HG03060 (cell line): ENCODE measurements around the gene TMEM229A.
"Not testable (repeated sequence)": the region's sequence is repeated elsewhere in the genome, so short reads cannot be mapped to it uniquely, and the experiment has no call there.

Experiments used
- ATAC-seq: cut with Tn5 transposase; IDR thresholded peaks from one replicate; pipeline ENCODE4 v1.9.1; 2021; ENCODE audit warnings: low read depth, moderate number of reproducible peaks; ENCODE audit not compliant: unreplicated experiment

Gene TMEM229A

GRCh38 chr7:124033095-124033806, 384 bp upstream of the TMEM229A start:
- no peak for ATAC-seq

DNA sequence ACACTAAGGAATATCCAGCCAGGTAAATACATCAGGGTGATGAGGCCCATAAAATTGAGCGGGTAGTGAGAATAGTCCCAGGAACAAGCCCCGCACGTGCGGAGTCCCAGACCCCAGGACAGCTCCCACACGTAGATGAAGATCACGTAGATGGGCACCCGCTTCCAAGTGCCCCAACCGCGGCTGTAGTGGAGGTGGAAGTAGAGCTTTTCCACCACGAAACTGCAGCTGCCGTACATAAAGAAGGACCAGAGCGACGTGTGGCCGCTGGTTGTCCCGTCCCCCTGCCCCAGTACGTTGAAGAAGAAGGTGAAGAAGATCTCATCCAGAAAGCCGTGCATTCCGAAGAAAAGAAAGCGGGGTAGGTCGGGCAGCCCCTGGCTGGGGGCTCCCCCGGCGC, 948 bp downstream of the TMEM229A start:
- ATAC-seq, result no peak

GRCh38 chr7:124031406-124031805, 1.5 kb downstream of the TMEM229A start:
- no peak for ATAC-seq

DNA sequence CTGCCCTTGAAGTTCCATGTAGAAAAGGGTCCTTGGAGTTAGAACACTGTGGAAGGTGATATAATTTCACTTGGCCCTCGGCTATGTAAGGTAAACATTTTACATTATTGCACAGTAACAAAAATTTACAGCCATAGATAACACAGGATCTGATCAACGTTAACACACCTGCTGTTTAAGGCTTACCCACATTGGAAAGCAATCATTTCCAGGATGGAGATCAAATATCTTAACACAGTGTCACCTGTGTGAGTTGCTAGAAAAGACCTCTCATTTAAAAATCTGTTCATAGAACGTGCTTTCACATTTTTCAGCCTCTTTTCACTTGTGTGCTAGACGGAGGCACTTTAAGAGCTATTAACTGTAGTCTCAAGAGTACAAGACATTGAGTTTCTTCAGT, 1.9 kb downstream of the TMEM229A start:
- no peak for ATAC-seq

DNA sequence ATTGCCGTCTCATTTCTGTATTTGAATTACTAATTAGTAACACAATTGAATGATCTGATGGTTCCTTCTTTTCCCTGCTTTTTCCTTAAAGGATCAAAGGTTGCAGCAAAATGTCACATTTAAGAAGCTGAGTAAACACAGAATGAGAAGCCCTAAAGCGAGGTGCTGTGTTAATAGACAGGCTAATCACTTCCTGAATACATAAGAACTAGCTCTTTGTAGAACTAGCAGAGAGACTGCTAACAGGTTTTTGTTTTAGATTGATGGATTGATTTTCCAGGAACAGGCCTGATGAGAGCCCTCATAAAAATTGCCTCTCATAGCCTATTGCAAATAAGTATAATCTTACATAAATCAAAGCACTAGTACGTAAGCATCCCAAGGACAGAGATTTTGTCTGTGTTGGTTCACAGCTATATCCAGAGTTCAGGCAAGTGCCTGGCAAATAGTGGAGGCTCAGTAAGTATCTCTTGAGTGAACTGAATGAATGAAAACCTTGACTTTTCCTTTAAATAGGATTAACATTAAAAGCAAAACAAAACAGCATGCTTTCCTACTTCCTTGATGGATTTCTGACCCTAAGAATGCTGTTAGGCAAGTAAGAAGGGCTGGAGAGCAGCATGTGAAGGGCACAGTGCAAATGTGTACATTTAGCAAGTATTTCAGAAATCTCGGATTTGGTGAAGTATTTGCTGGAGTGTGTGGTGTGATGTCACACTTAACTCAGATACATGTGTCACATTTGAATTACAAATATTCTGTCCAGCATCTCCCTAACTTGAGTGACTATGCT, 3.3 kb downstream of the TMEM229A start:
- ATAC-seq, result no peak

GRCh38 chr7:124027236-124027635, 5.6 kb downstream of the TMEM229A start:
- no peak for ATAC-seq

GRCh38 chr7:124024329-124024728, 8.5 kb downstream of the TMEM229A start:
- not testable (repeated sequence) for ATAC-seq

- ATAC-seq, result no peak
Observed at GRCh38 chr7:124022551-124022950, 10.3 kb downstream of the TMEM229A start.

DNA sequence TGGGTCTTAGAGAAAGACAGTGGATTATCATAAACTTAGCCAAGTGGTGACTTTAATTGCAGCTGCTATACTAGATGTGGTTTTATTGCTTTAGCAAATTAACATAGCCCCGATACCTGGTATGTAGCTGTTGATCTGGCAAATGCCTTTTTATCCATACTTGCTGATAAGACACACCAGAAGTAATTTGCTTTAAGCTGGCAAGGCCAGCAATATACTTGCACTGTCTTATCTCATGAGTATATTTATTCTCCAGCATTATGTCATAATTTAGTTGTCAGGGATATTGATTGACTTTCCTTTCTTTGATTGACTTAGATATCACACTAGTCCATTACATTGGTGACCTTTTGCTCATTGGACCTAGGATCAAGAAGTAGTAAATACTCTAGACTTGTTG, 12.8 kb downstream of the TMEM229A start:
- no peak for ATAC-seq

DNA sequence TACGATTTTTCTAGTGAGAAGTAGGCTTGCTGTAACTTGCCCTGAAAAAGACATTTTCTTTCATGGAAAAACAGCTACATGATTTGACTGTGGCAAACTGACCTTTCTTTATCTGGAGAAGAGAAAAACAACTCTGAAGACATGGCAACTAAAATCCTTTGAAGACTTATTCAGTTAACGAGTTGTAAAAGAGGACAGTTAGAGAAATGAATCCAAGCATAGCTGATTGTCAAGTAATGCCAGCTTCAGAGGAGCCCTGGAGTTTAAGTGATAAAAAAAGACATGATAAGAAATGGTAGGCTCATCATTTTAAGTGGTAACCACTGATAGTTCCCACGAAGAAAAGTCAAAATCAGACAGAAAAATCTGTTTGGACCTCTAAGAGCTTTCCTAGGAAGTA, 19.6 kb downstream of the TMEM229A start:
- ATAC-seq, result no peak

DNA sequence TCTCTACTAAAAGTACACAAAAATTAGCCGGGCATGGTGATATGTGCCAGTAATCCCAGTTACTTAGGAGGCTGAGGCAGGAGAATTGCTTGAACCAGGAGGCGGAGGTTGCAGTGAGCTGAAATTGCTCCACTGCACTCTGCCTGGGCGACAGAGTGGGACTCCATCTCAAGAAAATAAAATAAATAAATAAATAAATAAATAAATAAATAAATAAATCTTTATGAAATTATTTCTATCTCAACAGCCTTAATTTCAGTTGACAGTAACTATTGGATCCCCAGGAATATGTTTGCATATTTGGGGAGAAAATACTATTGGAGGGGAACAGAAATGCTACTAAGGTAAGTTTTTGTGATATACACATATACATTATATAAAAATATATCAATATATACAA, 20.0 kb downstream of the TMEM229A start:
- ATAC-seq, result no peak

DNA sequence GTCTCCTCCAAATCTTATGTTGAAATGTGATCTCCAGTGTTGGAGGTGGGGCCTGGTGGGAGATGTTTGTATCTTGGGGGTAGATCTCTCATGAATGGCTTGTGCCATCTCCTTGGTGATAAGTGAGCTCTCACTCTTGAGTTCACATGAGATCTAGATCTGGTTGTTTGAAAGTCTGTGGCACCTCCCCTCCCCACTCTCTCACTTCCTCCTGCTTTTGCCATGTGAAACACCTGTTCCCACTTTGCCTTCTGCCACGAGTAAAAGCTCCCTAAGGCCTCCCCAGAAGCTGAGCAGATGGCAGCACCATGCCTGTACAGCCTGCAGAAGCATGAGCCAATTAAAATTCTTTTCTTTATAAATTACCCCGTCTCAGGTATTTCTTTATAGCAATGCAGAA, 23.5 kb downstream of the TMEM229A start:
- ATAC-seq, result no peak

- not testable (repeated sequence) for ATAC-seq
Observed at GRCh38 chr7:124008296-124008695, 24.6 kb downstream of the TMEM229A start.

GRCh38 chr7:123999703-124000102, 33.2 kb downstream of the TMEM229A start:
- ATAC-seq, result no peak

DNA sequence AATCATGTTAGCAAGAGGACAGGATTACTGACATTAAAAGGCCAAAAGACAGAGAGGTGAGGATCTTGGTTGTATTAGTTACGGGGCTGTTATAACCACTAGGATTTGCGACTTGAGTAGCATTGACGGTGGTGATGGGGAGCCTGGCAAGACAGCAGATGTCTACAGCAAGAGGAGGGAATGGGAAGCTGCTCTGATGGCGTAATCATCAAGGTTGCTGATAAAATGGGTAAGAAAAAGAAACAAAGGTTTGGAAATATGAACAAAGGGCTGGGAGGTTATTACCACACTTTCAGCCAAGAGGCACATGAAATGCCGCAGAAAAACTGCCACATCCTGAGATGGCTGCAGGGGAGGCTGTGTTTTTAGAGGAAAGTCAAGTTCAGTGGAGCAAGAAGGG, 33.9 kb downstream of the TMEM229A start:
- ATAC-seq, result no peak

DNA sequence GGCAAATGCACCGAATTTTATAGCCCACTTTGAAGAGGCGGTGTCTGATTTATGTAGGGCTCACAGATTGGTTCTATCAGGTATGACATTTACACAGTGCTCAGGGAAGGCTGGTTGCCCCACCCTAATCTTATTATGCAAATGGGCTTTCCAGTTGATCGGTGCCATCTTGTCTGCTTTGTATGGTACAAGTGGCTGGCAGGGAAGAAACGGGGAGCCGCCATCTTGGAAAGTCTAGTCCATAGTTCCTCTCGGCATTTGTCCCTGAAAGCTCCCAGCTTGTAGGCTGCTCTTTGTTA, 36.6 kb downstream of the TMEM229A start:
- ATAC-seq, result no peak

- ATAC-seq, result no peak
Observed at GRCh38 chr7:123995617-123996326, 37.1 kb downstream of the TMEM229A start.

DNA sequence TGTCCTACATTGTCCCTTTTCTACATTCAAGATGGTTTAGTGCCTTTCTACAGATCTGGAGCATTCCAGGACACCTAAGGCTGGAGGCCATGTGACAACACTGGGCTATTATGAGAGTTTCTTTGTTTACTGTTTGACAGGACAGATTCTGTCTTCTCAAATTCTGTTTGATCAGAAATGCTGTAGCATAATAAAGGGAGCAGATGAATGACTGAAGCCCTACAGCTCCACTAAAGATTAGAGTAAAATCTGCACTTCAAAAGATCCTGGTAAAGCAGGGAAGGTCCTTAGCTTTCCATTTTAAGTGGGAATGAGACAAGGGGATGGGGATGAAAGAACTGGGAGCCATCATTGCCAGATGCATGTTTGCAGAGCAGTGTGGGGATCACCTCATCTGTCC, 38.4 kb downstream of the TMEM229A start:
- ATAC-seq, result no peak

DNA sequence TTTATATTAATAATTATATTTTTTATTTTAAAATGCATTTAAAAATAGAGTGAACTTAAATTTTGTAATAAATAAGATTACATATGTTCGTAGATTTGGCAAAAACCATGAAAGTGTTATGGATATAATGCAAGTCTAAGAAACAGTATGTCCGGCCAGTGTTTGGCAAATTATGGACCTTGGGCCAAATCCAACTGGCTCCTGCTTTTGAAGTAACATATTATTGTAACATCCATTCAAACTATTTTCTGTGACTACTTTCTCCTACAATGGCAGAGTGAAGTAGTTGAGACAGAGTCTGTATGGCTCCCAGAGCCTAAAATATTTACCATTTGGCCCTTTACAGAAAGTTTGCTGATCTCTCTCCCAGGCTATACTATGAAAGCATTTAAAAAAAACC, 38.9 kb downstream of the TMEM229A start:
- no peak for ATAC-seq

DNA sequence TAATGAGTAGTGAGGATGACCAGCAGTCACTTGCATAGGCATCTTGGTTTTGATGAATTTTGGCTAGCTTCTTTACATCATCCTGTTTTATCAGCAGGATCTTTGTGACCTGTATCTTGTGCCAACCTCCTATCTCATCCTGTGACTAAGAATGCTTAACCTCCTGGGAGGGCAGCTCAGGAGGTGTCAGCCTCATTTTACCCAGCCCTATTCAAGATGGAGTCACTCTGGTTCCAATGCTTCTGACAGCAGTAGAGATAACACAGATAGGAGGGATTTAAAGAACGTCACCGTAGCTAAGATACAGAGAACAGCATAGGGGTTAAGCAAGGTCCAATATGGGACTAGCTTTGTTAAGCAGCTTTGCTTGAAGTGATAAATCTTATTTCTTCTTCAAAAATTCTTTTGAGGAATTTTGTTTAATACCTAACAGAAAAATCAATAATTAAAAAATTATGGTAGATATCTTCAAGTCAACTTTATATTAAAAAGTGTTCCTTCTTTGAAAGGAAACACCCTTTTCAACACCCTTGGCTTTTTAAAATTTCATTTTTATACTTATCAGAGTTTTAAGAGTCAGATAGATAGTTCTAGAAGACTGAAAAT, 39.9 kb downstream of the TMEM229A start:
- no peak for ATAC-seq

DNA sequence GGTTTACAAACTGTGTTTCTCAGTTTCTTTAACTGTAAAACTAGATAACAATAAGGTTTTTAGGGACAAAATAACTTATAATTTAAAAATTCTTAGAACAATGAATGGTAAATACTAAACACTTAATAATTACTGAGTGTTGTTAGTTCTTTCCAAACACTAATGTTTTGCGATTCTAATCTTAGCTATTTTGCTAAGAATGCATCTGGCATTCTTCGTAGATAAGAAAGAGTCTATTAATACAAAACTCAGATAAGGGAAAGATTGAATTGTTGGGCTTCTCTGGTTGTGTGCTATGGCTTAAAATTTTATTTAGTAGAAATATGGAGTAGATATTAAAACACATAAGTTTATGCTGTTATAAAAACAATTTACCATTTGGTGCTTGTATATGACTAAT, 45.4 kb downstream of the TMEM229A start:
- ATAC-seq, result no peak
